H1 (cell line): ENCODE results near the gene LRRC37A3. TPM values are rescaled to one million over a fixed set of nuclear protein-coding genes. Genes with fewer than 3 reads are reported as not detected.
"Not testable (repeated sequence)": the region's sequence is repeated elsewhere in the genome, so short reads cannot be mapped to it uniquely, and the experiment has no call there.

Experiments
- CTCF ChIA-PET: fragments of 300-600 bp; sonication (Branson Sonifier 250); formaldehyde crosslinking; loops from one replicate; lab custom pipeline; 2021; ENCODE audit not compliant: partially characterized antibody; lab: Charles Lee
- POLR2A ChIA-PET: fragments of 300-600 bp; sonication (Branson Sonifier 250); formaldehyde crosslinking; loops from one replicate; lab custom pipeline; 2021; ENCODE audit warnings: inconsistent platforms; ENCODE audit not compliant: partially characterized antibody; lab: Charles Lee
- DNase-seq, 2 experiments: peaks; one replicate each; pipeline versions ENCODE4 v3.0.0 to v3.0.0-alpha.2; 2010 to 2022; ENCODE audit warnings: low spot score in 2 of 2, low read depth in 1 of 2, mixed read lengths in 1 of 2
- FAIRE-seq: peaks from 2 replicates; lab custom pipeline; 2011; peaks lifted over from hg19 to GRCh38; lab: Jason Lieb, UNC
- H2AFZ ChIP-seq: 2 replicates; pipeline ENCODE4 v1.8.1; 2012; ENCODE audit warnings: low read length, inconsistent platforms
- H2AK5ac ChIP-seq: 2 replicates; pipeline ENCODE4 v1.6.1; 2013; ENCODE audit warnings: low read depth, low read length
- H2BK120ac ChIP-seq: replicated peaks from 2 replicates; pipeline ENCODE3; 2013; ENCODE audit warnings: low read depth, low read length, inconsistent platforms
- H2BK12ac ChIP-seq: 2 replicates; pipeline ENCODE4 v1.6.1; 2013; ENCODE audit warnings: low read depth, low read length
- H2BK15ac ChIP-seq: 2 replicates; pipeline ENCODE4 v1.6.1; 2013; ENCODE audit warnings: low read length
- H2BK20ac ChIP-seq: 2 replicates; pipeline ENCODE4 v1.6.1; 2013; ENCODE audit warnings: low read length
- H2BK5ac ChIP-seq: 2 replicates; pipeline ENCODE4 v1.6.1; 2013; ENCODE audit warnings: low read depth, low read length
- H3K14ac ChIP-seq: 2 replicates; pipeline ENCODE4 v1.6.1; 2013; ENCODE audit warnings: inconsistent platforms; ENCODE audit not compliant: insufficient read length
- H3K18ac ChIP-seq: 2 replicates; pipeline ENCODE4 v1.6.1; 2013; ENCODE audit warnings: low read length; ENCODE audit errors: extremely low read depth
- H3K23ac ChIP-seq: 2 replicates; pipeline ENCODE4 v1.6.1; 2013; ENCODE audit warnings: inconsistent platforms; ENCODE audit not compliant: insufficient read length
- H3K23me2 ChIP-seq: 2 replicates; pipeline ENCODE4 v1.6.1; 2013; ENCODE audit warnings: low read depth, low read length
- H3K27ac ChIP-seq: 2 replicates; pipeline ENCODE4 v1.6.1; 2011; ENCODE audit warnings: low read depth, low read length, inconsistent platforms
- H3K27me3 ChIP-seq, 4 experiments: replicated peaks in 1 of 4; 1 replicate in 1 of 4; 2 replicates in 3 of 4; pipeline versions ENCODE4 v1.6.1 to v1.8.1; 2011 to 2013; ENCODE audit warnings: low read length in 3 of 4, mild to moderate bottlenecking in 3 of 4, inconsistent platforms in 2 of 4, mixed read lengths in 2 of 4, moderate library complexity in 1 of 4; ENCODE audit not compliant: control insufficient read depth in 3 of 4, insufficient read depth in 3 of 4; ENCODE audit errors: extremely low read depth in 1 of 4
- H3K36me3 ChIP-seq, 4 experiments: 2 replicates each; pipeline versions ENCODE4 v1.6.1 to v1.8.1; 2011 to 2013; ENCODE audit warnings: mild to moderate bottlenecking in 4 of 4, low read length in 3 of 4, moderate library complexity in 2 of 4, control low read depth in 1 of 4, inconsistent platforms in 1 of 4; ENCODE audit not compliant: insufficient read depth in 4 of 4, control insufficient read depth in 2 of 4
- H3K4ac ChIP-seq: replicated peaks from 2 replicates; pipeline ENCODE3; 2013; ENCODE audit warnings: low read length, low read depth, mixed read lengths, inconsistent platforms; ENCODE audit not compliant: insufficient read length
- H3K4me1 ChIP-seq, 4 experiments: replicated peaks in 1 of 4; 1 replicate in 1 of 4; 2 replicates in 3 of 4; pipeline versions ENCODE4 v1.6.1 to v1.8.1; 2011 to 2013; ENCODE audit warnings: low read length in 3 of 4, inconsistent platforms in 2 of 4, mixed read lengths in 1 of 4; ENCODE audit not compliant: insufficient read depth in 4 of 4, control insufficient read depth in 3 of 4
- H3K4me2 ChIP-seq, 2 experiments: 2 replicates each; pipeline versions ENCODE4 v1.6.1 to v1.8.1; 2011 to 2013; ENCODE audit warnings: low read depth in 2 of 2, low read length in 2 of 2, control low read depth in 1 of 2, inconsistent platforms in 1 of 2, mild to moderate bottlenecking in 1 of 2; ENCODE audit not compliant: insufficient read depth in 1 of 2
- H3K4me3 ChIP-seq, 4 experiments: fragments of 200-600, 300-600 bp in 1 of 4; sonication (generic), shearing (Covaris generic), sonication (Bioruptor Twin) in 1 of 4; 2 replicates each; pipeline versions ENCODE4 v1.5.1 to v1.8.1; 2011 to 2016; ENCODE audit warnings: low read length in 4 of 4, low read depth in 3 of 4, control low read depth in 2 of 4, inconsistent platforms in 2 of 4, mild to moderate bottlenecking in 2 of 4, mixed read lengths in 1 of 4, moderate library complexity in 1 of 4; ENCODE audit not compliant: insufficient read depth in 2 of 4; ENCODE audit errors: extremely low read depth in 1 of 4
- H3K56ac ChIP-seq: replicated peaks from 2 replicates; pipeline ENCODE3; 2013; ENCODE audit warnings: low read depth, mild to moderate bottlenecking, mixed read lengths, low read length, inconsistent platforms; ENCODE audit not compliant: insufficient read length
- H3K79me1 ChIP-seq: 2 replicates; pipeline ENCODE4 v1.6.1; 2013; ENCODE audit warnings: low read depth, low read length, control low read depth
- H3K79me2 ChIP-seq, 2 experiments: 2 replicates each; pipeline versions ENCODE4 v1.6.1 to v1.8.1; 2012 to 2013; ENCODE audit warnings: low read length in 2 of 2, mild to moderate bottlenecking in 2 of 2, inconsistent platforms in 1 of 2; ENCODE audit not compliant: insufficient read depth in 2 of 2, control insufficient read depth in 1 of 2
- H3K9ac ChIP-seq, 4 experiments: replicated peaks in 1 of 4; 1 replicate in 1 of 4; 2 replicates in 3 of 4; pipeline versions ENCODE4 v1.6.1 to v1.8.1; 2011 to 2013; ENCODE audit warnings: low read depth in 3 of 4, low read length in 3 of 4, control low read depth in 2 of 4, mild to moderate bottlenecking in 2 of 4, moderate library complexity in 2 of 4, inconsistent platforms in 1 of 4; ENCODE audit errors: extremely low read depth in 1 of 4
- H3K9me3 ChIP-seq, 2 experiments: 2 replicates each; pipeline versions ENCODE4 v1.6.1 to v1.8.1; 2012 to 2013; ENCODE audit warnings: mild to moderate bottlenecking in 2 of 2, moderate library complexity in 2 of 2, control low read depth in 1 of 2, inconsistent platforms in 1 of 2, low read depth in 1 of 2, low read length in 1 of 2, mixed read lengths in 1 of 2; ENCODE audit not compliant: insufficient read depth in 2 of 2
- H4K20me1 ChIP-seq, 2 experiments: replicated peaks in 1 of 2; 2 replicates each; pipeline versions ENCODE3 to v1.8.1; 2011 to 2013; ENCODE audit warnings: inconsistent platforms in 2 of 2, low read length in 2 of 2, mild to moderate bottlenecking in 1 of 2; ENCODE audit not compliant: insufficient read depth in 2 of 2, control insufficient read depth in 1 of 2
- H4K5ac ChIP-seq: 2 replicates; pipeline ENCODE4 v1.6.1; 2013; ENCODE audit warnings: low read length, low read depth, mixed read lengths, inconsistent platforms; ENCODE audit not compliant: insufficient read length
- H4K8ac ChIP-seq: 2 replicates; pipeline ENCODE4 v1.8.0; 2013; ENCODE audit warnings: mild to moderate bottlenecking, moderate library complexity, low read length, inconsistent platforms; ENCODE audit not compliant: insufficient read depth; ENCODE audit errors: extremely low read depth
- H4K91ac ChIP-seq: replicated peaks from 2 replicates; pipeline ENCODE3; 2013; ENCODE audit warnings: low read length, mixed read lengths, inconsistent platforms; ENCODE audit not compliant: insufficient read length
- WGBS, 2 experiments: shearing (Covaris generic) in 1 of 2; methylation state at CpG; one replicate each; pipeline versions ENCODE4 v1.1.6 to v1.1.7; 2013 to 2015; ENCODE audit warnings: low lambda C conversion rate in 2 of 2, mixed read lengths in 2 of 2, inconsistent platforms in 1 of 2, low coverage in 1 of 2, missing lambda C conversion rate in 1 of 2; ENCODE audit not compliant: insufficient replicate concordance in 2 of 2, insufficient coverage in 1 of 2, insufficient read length in 1 of 2; ENCODE audit errors: extremely low coverage in 1 of 2, missing lambda C conversion rate in 1 of 2; 5-methylcytosine and 5-hydroxymethylcytosine counted together
- polyA plus RNA-seq, 7 experiments: library from polyadenylated mRNA; depleted of rRNA in 3 of 7; stranded (reverse) in 5 of 7; unstranded in 2 of 7; fragments of >200 nt in 5 of 7; fragments of 200-250 nt in 2 of 7; gene quantifications; 1 replicate in 5 of 7; 2 replicates in 1 of 7; 4 replicates in 1 of 7; pipeline versions ENCODE4 v1.2.1 to v1.2.3, GENCODE V29; 2011 to 2013; ENCODE audit warnings: missing spikeins in 2 of 7, mixed read lengths in 2 of 7
- total RNA-seq: library from RNA; stranded (reverse); fragmentation: NEBNext Ultra II Directional; extraction: Animal tissue kit (Norgen Biotek cat#: 25700); gene quantifications from 2 replicates; pipeline ENCODE4 v1.2.1, GENCODE V29; 2021

The LRRC37A3 gene
- total and polyA plus RNA-seq, 2 of the 8 experiments (the other 6 are each of a cell fraction or from before 2014, with no cell fraction given) = 2.7 to 9.4 TPM

GRCh38 chr17:64928701-64929100 is 9.4 kb upstream of the LRRC37A3 start:
- FAIRE-seq, H3K9me3 ChIP-seq: not testable (repeated sequence)

More at GRCh38 chr17:64928701-64929100, 9.4 kb upstream of the LRRC37A3 start:
- H3K4ac ChIP-seq, H2BK5ac ChIP-seq, H3K9ac ChIP-seq, H3K79me2 ChIP-seq, H4K5ac ChIP-seq, H2BK120ac ChIP-seq, H3K36me3 ChIP-seq, H3K4me3 ChIP-seq, H4K20me1 ChIP-seq, H3K56ac ChIP-seq, H3K23me2 ChIP-seq, H2BK12ac ChIP-seq, H3K79me1 ChIP-seq, H2AFZ ChIP-seq, H4K8ac ChIP-seq, H3K4me2 ChIP-seq, DNase-seq, H3K18ac ChIP-seq, H3K4me1 ChIP-seq, H3K27me3 ChIP-seq, H3K23ac ChIP-seq, POLR2A ChIA-PET, H3K14ac ChIP-seq, H3K27ac ChIP-seq, H2BK15ac ChIP-seq, H2AK5ac ChIP-seq, H2BK20ac ChIP-seq, H4K91ac ChIP-seq: not testable (repeated sequence)
- CTCF ChIA-PET = interaction anchor here (1.1 kb wide), 1 partner anchor 11 kb away, joined by 4 read pairs; no protein-coding TSS in a partner anchor
- 87% methylated on average over 3 of the region's 3 CpGs; no CpG with 5 or more reads in 1 of the 2 experiments for WGBS, 2 experiments
